ENCODE results near the gene TSPAN11.

TSPAN11 gene

GRCh38 chr12:30980955-30981662 lies 54.6 kb downstream of the TSPAN11 start:
- DNase-seq (ENCODE audit: low spot score) = no peak

GRCh38 chr12:30982413-30982812 lies 55.9 kb downstream of the TSPAN11 start:
- DNase-seq (ENCODE audit: low spot score) = no peak

GRCh38 chr12:30985814-30986452 lies 59.4 kb downstream of the TSPAN11 start:
- DNase-seq (ENCODE audit: low spot score) = peak; percentile 59

GRCh38 chr12:30988086-30988485 lies 61.5 kb downstream of the TSPAN11 start:
- no peak for DNase-seq (ENCODE audit: low spot score)

- no peak for DNase-seq (ENCODE audit: low spot score)
Measured at GRCh38 chr12:30988646-30989286, 62.2 kb downstream of the TSPAN11 start.

GRCh38 chr12:30989754-30990153 lies 63.2 kb downstream of the TSPAN11 start:
- no peak for DNase-seq (ENCODE audit: low spot score)

- DNase-seq (ENCODE audit: low spot score) = no peak
Measured at GRCh38 chr12:30990316-30990715, 63.8 kb downstream of the TSPAN11 start.

- no peak for DNase-seq (ENCODE audit: low spot score)
Measured at GRCh38 chr12:30990776-30991175, 64.2 kb downstream of the TSPAN11 start.

GRCh38 chr12:30991466-30991865 lies 64.9 kb downstream of the TSPAN11 start:
- no peak for DNase-seq (ENCODE audit: low spot score)

GRCh38 chr12:30992381-30992780 lies 65.8 kb downstream of the TSPAN11 start:
- no peak for DNase-seq (ENCODE audit: low spot score)

- no peak for DNase-seq (ENCODE audit: low spot score)
Measured at GRCh38 chr12:30993766-30994165, 67.2 kb downstream of the TSPAN11 start.

- DNase-seq (ENCODE audit: low spot score) = no peak
Measured at GRCh38 chr12:30994274-30994673, 67.7 kb downstream of the TSPAN11 start.

GRCh38 chr12:30996255-30996654 lies 69.7 kb downstream of the TSPAN11 start:
- DNase-seq (ENCODE audit: low spot score) = no peak

- no peak for DNase-seq (ENCODE audit: low spot score)
Measured at GRCh38 chr12:30996752-30997151, 70.2 kb downstream of the TSPAN11 start.

- DNase-seq (ENCODE audit: low spot score) = no peak
Measured at GRCh38 chr12:30997685-30998440, 71.3 kb downstream of the TSPAN11 start.

- no peak for DNase-seq (ENCODE audit: low spot score)
Measured at GRCh38 chr12:30999011-30999410, 72.5 kb downstream of the TSPAN11 start.

GRCh38 chr12:30999723-31000122 lies 73.2 kb downstream of the TSPAN11 start:
- no peak for DNase-seq (ENCODE audit: low spot score)

- DNase-seq (ENCODE audit: low spot score) = no peak
Measured at GRCh38 chr12:31000751-31001150, 74.2 kb downstream of the TSPAN11 start.

GRCh38 chr12:31001581-31002360 lies 75.2 kb downstream of the TSPAN11 start:
- DNase-seq (ENCODE audit: low spot score) = no peak

- no peak for DNase-seq (ENCODE audit: low spot score)
Measured at GRCh38 chr12:31002361-31002725, 75.8 kb downstream of the TSPAN11 start.

GRCh38 chr12:31002999-31003398 lies 76.5 kb downstream of the TSPAN11 start:
- no peak for DNase-seq (ENCODE audit: low spot score)

All from RKO (cell line).